Endothelial cell of umbilical vein (primary cell): ENCODE measurements around the gene IDUA.

Experiments used
- CTCF ChIP-seq, 2 donors: IDR thresholded peaks; 1 replicate in 1 of 2; 2 replicates in 1 of 2; pipeline ENCODE4 v1.5.1; 2011; ENCODE audit warnings: low read length in 2 of 2, mild to moderate bottlenecking in 2 of 2, moderate library complexity in 2 of 2, control low read depth in 1 of 2, inconsistent platforms in 1 of 2, low read depth in 1 of 2; ENCODE audit not compliant: insufficient read depth in 1 of 2; ENCODE audit errors: extremely low read depth in 1 of 2
- EZH2 ChIP-seq: IDR thresholded peaks from 2 replicates; pipeline ENCODE4 v1.6.1; 2012; ENCODE audit warnings: borderline replicate concordance, low read depth, mild to moderate bottlenecking, moderate library complexity, low read length, inconsistent platforms; ENCODE audit not compliant: severe bottlenecking
- FOS ChIP-seq: IDR thresholded peaks from 2 replicates; pipeline ENCODE4 v1.6.1; 2011; ENCODE audit warnings: mild to moderate bottlenecking, low read length, moderate library complexity, borderline replicate concordance; ENCODE audit not compliant: insufficient read depth
- GATA2 ChIP-seq: IDR thresholded peaks from 2 replicates; pipeline ENCODE4 v1.7.0; 2011; ENCODE audit warnings: low read depth, mild to moderate bottlenecking, moderate library complexity, mixed read lengths, low read length; ENCODE audit not compliant: insufficient read length, insufficient read depth
- JUN ChIP-seq: IDR thresholded peaks from 2 replicates; pipeline ENCODE4 v1.6.1; 2011; ENCODE audit warnings: borderline replicate concordance, low read depth; ENCODE audit not compliant: insufficient read length, insufficient read depth
- MAX ChIP-seq: IDR thresholded peaks from 2 replicates; pipeline ENCODE4 v1.6.1; 2011; ENCODE audit not compliant: insufficient read depth, insufficient read length
- MYC ChIP-seq: IDR thresholded peaks from one replicate; pipeline ENCODE4 v1.6.1; 2011; ENCODE audit warnings: mild to moderate bottlenecking, low read depth, low read length
- POLR2A ChIP-seq: IDR thresholded peaks from 2 replicates; pipeline ENCODE4 v1.6.1; 2012; ENCODE audit warnings: low read depth, mild to moderate bottlenecking, control low read depth, low read length
- POLR2AphosphoS5 ChIP-seq: IDR thresholded peaks from 2 replicates; pipeline ENCODE4 v1.6.1; 2012; ENCODE audit warnings: low read depth, mild to moderate bottlenecking, control low read depth, low read length, moderate library complexity; ENCODE audit not compliant: insufficient read depth

- no peak for TF ChIP-seq EZH2
- no peak for TF ChIP-seq CTCF (IDR thresholded peaks at IDR 0.05; ENCODE audit: extremely low read depth in 1 of 2, insufficient read depth in 1 of 2, low read depth in 1 of 2, low read length in 2 of 2)
- TF ChIP-seq POLR2A = no peak
- no peak for TF ChIP-seq POLR2AphosphoS5
- no peak for TF ChIP-seq MYC
- TF ChIP-seq FOS = no peak
- no peak for TF ChIP-seq MAX
- TF ChIP-seq JUN = no peak
- TF ChIP-seq GATA2 = no peak
Measured at GRCh38 chr4:1033840-1034551, 47.2 kb downstream of the IDUA start.
